WERI-Rb-1 (cell line): ENCODE measurements around the gene HBD.
"Not testable (repeated sequence)": the region's sequence is repeated elsewhere in the genome, so short reads cannot be mapped to it uniquely, and the experiment has no call there.

ENCODE experiments used
- DNase-seq: peaks from one replicate; pipeline ENCODE4 v3.0.0-alpha.2; 2020
- H3K27ac ChIP-seq: fragments of 250-450 bp; sonication (Bioruptor Pico); 2 replicates; pipeline ENCODE4 v1.5.1; 2020; ENCODE audit warnings: mild to moderate bottlenecking, moderate library complexity
- H3K27me3 ChIP-seq: fragments of 250-450 bp; sonication (Bioruptor Pico); 2 replicates; pipeline ENCODE4 v1.5.1; 2021; ENCODE audit warnings: mild to moderate bottlenecking, low read depth, moderate library complexity; ENCODE audit not compliant: insufficient read depth, severe bottlenecking
- H3K36me3 ChIP-seq: fragments of 250-450 bp; sonication (Bioruptor Pico); 2 replicates; pipeline ENCODE4 v1.5.1; 2020; ENCODE audit warnings: mild to moderate bottlenecking, moderate library complexity
- H3K4me3 ChIP-seq: 2 replicates; pipeline ENCODE4 v1.5.1; 2011; ENCODE audit warnings: low read depth, mild to moderate bottlenecking, control low read depth, low read length
- H3K9me3 ChIP-seq: fragments of 250-450 bp; sonication (Bioruptor Pico); 2 replicates; pipeline ENCODE4 v1.5.1; 2021; ENCODE audit warnings: mild to moderate bottlenecking, moderate library complexity; ENCODE audit not compliant: severe bottlenecking
- TF ChIP-seq, protein P1 (sequence below): IDR thresholded peaks from 2 replicates; pipeline ENCODE4 v1.5.1; 2011; ENCODE audit warnings: low read depth, mild to moderate bottlenecking, control low read depth, inconsistent platforms, low read length

HBD gene

DNA sequence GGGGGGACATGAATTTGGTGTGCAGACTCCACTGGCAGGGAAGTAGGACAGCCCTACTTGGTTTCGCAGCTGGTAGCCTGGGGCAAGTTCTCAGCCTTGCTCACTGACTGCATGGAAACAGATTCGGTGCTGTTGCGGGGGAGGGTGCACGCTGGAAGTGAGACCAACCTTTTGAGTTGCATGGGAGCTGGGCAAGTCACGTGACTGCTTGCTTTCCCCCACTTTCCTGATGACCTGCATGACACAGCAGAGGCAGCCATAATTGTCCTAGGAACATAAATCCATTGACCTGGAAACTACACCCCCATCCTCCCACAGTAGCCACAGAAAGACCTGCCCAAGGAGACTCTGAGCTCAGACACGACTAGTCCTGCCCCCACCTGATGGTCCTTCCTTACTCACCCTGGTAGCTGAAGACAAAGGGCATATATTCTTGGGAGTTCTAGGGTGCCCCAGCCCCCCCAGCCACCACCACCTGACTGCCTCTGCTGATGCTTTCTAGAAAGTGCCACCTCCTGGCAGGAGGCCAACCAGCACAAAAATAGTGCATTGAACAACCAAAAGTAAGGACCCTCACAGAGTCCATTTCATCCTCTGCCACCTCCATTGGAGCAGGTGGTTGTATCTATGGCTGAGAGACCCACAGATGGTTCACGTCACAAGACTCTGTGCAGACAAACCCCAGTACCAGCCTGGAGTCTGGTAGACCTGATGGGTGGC, 24.4 kb upstream of the HBD start:
- no peaks in the 10 kb centered on the region for H3K9me3 ChIP-seq
- H3K27ac ChIP-seq = no peak overlapping the region
- H3K4me3 ChIP-seq = no peak overlapping the region
- H3K27me3 ChIP-seq = peaks cover 37% of the 10 kb centered on the region
- TF ChIP-seq, protein P1, sequence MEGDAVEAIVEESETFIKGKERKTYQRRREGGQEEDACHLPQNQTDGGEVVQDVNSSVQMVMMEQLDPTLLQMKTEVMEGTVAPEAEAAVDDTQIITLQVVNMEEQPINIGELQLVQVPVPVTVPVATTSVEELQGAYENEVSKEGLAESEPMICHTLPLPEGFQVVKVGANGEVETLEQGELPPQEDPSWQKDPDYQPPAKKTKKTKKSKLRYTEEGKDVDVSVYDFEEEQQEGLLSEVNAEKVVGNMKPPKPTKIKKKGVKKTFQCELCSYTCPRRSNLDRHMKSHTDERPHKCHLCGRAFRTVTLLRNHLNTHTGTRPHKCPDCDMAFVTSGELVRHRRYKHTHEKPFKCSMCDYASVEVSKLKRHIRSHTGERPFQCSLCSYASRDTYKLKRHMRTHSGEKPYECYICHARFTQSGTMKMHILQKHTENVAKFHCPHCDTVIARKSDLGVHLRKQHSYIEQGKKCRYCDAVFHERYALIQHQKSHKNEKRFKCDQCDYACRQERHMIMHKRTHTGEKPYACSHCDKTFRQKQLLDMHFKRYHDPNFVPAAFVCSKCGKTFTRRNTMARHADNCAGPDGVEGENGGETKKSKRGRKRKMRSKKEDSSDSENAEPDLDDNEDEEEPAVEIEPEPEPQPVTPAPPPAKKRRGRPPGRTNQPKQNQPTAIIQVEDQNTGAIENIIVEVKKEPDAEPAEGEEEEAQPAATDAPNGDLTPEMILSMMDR = no peak
- DNase-seq = no peak
- H3K36me3 ChIP-seq = no peaks in the 10 kb centered on the region

DNA sequence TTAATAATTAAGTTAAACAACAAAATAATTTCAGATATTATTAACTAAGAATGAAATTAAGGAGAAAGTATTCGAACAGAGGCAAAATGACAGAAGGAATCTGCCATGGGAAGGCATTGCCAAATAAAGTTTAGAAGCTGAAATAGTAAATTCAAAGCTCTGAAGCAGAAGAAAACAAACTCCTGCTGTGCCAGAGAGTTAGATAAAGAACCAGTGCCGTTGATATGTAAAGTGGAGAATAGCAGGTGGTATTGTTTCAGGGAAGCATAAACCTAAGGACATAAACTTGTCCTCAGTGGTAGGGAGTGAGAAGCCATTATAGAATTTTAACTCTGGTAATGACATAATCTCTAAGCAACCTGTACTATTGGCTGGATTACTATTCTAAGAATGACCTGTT, 23.0 kb upstream of the HBD start:
- no peak overlapping the region for H3K27ac ChIP-seq
- H3K36me3 ChIP-seq = no peaks in the 10 kb centered on the region
- DNase-seq = no peak
- TF ChIP-seq, protein P1 = no peak
- no peaks in the 10 kb centered on the region for H3K9me3 ChIP-seq
- no peak overlapping the region for H3K4me3 ChIP-seq
- peaks cover 39% of the 10 kb centered on the region for H3K27me3 ChIP-seq

DNA sequence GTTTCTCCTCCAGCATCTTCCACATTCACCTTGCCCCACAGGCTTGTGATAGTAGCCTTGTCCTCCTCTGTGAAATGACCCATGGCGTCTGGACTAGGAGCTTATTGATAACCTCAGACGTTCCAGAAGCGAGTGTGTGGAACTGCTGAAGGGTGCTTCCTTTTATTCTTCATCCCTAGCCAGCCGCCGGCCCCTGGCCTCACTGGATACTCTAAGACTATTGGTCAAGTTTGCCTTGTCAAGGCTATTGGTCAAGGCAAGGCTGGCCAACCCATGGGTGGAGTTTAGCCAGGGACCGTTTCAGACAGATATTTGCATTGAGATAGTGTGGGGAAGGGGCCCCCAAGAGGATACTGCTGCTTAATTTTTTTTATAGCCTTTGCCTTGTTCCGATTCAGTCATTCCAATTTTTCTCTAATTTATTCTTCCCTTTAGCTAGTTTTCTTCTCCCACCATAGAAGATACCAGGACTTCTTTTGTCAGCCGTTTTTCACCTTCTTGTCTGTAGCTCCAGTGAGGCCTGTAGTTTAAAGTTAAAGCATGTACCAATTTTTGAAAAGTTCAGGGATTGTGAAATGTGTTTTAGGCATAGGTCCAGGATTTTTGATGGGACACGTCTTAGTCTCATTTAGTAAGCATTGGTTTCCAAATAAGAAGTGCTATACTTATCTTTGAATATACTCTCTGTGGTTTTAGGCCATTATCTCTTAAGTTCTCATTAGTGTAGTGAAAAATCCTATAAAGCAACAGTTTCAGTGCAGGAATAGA, 20.5 kb upstream of the HBD start, which contains the start of gene HBG2:
Gene HBG2, minus strand, starts transcription at position 136 of the 768 bp plus-strand sequence. Its CDS starts 53 bp downstream, at position 83.
- H3K27me3 ChIP-seq = peaks cover 49% of the 10 kb centered on the region
- H3K4me3 ChIP-seq, DNase-seq, H3K9me3 ChIP-seq, H3K36me3 ChIP-seq, H3K27ac ChIP-seq: not testable (repeated sequence)

DNA sequence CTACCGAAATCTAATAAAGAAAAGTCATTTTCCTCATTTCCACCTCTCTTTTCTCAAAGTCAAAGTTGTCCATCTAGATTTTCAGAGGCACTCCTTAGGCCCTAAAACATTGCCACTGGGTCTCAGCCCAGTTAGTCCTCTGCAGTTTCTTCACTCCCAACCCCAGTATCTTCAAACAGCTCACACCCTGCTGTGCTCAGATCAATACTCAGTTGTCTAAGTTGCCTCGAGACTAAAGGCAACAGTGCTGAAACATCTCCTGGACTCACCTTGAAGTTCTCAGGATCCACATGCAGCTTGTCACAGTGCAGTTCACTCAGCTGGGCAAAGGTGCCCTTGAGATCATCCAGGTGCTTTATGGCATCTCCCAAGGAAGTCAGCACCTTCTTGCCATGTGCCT, 19.7 kb upstream of the HBD start:
- H3K9me3 ChIP-seq, H3K36me3 ChIP-seq, DNase-seq, H3K27ac ChIP-seq, H3K4me3 ChIP-seq: not testable (repeated sequence)
- peaks cover 47% of the 10 kb centered on the region for H3K27me3 ChIP-seq

DNA sequence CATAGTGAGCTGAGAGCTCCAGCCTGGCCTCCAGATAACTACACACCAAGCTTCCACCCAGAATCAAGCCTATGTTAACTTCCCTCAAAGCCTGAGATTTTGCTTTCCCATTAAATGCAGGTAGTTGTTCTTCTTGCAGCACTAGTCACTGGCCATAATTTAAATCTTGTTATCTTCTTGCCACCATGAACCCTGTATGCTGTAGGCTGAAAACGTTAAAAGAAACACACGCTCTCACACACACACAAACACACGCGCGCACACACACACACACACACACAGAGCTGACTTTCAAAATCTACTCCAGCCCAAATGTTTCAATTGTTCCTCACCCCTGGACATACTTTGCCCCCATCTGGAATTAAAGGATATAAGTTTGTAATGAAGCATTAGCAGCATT, 19.2 kb upstream of the HBD start:
- not testable (repeated sequence) for H3K27ac ChIP-seq, H3K36me3 ChIP-seq, DNase-seq, H3K4me3 ChIP-seq, H3K9me3 ChIP-seq
- H3K27me3 ChIP-seq = peaks cover 42% of the 10 kb centered on the region

DNA sequence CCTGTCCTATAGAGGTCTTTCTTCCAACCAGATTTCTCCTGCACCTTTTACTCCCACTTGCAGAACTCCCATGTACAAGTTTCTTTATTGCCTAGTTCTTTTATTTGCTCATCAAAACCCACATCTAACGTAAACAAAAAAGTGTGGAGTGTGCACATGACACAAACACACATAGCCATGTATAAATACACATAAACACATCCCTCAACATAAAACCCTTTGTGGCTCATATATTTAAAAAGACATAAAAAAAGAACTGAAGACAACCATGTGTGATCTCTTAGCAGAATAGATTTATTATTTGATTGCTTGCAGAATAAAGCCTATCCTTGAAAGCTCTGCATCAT, 18.6 kb upstream of the HBD start:
- no peak overlapping the region for H3K4me3 ChIP-seq
- no peak overlapping the region for H3K27ac ChIP-seq
- no peak for DNase-seq
- TF ChIP-seq, protein P1 = no peak
- no peaks in the 10 kb centered on the region for H3K36me3 ChIP-seq
- no peaks in the 10 kb centered on the region for H3K9me3 ChIP-seq
- peaks cover 40% of the 10 kb centered on the region for H3K27me3 ChIP-seq

DNA sequence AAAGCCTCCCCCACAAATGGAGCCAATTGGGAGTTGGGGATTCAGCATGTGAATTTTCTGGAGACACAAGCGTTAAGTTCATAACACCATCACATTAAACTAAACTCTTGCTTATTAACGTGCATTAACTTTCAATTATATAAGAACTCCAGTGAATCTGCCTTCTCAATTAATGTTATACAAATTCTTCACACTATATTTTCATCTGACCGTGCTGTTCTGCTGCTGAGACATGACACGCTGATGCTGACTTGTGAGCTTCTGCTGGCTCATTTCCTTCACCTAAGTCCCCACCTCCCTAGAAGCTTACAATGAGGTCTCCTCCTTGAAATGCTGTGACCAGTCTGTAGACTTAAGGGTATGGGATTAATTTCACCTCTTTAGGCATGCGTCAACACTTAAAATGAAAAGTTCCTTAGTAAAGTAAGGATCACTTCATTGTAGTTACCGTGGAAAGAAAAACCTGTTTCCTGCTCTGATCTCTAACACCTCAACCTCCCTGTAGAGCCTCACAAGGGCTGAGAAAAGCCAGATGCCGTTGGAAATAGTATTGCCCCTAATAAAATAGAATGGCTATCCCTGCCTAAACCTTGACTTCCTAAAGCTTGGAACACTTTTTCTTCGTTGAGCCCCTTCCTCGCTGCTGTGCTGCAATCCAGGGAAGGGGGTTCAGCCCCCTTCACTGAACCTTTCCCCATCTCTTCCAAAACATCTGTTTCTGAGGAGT, 18.1 kb upstream of the HBD start:
- DNase-seq = no peak
- Histone ChIP-seq H3K27me3 (peaks cover 40% of the 10 kb centered on the region), H3K4me3 (no peak overlapping the region), H3K36me3 (no peaks in the 10 kb centered on the region), H3K9me3 (no peaks in the 10 kb centered on the region), H3K27ac (no peak overlapping the region)
- TF ChIP-seq, protein P1 = no peak
